Testis (tissue), 3 donors: ENCODE results near the gene NUP98. TPM values are rescaled to one million over a fixed set of nuclear protein-coding genes. Genes with fewer than 3 reads are reported as not detected.

Source experiments
- DNase-seq: peaks from one replicate; pipeline ENCODE4 v3.0.0-alpha.2; 2019
- H3K27ac ChIP-seq, 2 donors: fragments of 200-600 bp; sonication (generic); one replicate each; pipeline ENCODE4 v1.5.1; 2019
- H3K27me3 ChIP-seq: fragments of 200-600 bp; sonication (generic); one replicate; pipeline ENCODE4 v1.5.1; 2019
- H3K36me3 ChIP-seq: fragments of 200-600 bp; sonication (generic); one replicate; pipeline ENCODE4 v1.5.1; 2017; ENCODE audit warnings: low read depth; ENCODE audit errors: missing control alignments
- H3K4me1 ChIP-seq: fragments of 200-600 bp; sonication (generic); one replicate; pipeline ENCODE4 v1.5.1; 2019
- H3K4me3 ChIP-seq, 2 donors: fragments of 200-600 bp; sonication (generic); one replicate each; pipeline ENCODE4 v1.5.1; 2017 to 2019
- H3K9me3 ChIP-seq: fragments of 200-600 bp; sonication (generic); one replicate; pipeline ENCODE4 v1.5.1; 2017
- CTCF ChIP-seq, 3 experiments: fragments of 450-650 bp in 2 of 3; fragments of 200-600 bp in 1 of 3; sonication (generic) in 1 of 3; IDR thresholded peaks; one replicate each; pipeline ENCODE4 v1.5.1; 2016 to 2019; ENCODE audit warnings: antibody characterized with exemption in 3 of 3, mild to moderate bottlenecking in 2 of 3, moderate library complexity in 1 of 3
- POLR2A ChIP-seq: fragments of 450-650 bp; IDR thresholded peaks from one replicate; pipeline ENCODE4 v1.6.1; 2017; ENCODE audit warnings: antibody characterized with exemption, mild to moderate bottlenecking, moderate library complexity
- WGBS, 2 donors: methylation state at CpG; one replicate each; pipeline ENCODE4 v1.1.5; 2018; 5-methylcytosine and 5-hydroxymethylcytosine counted together
- intact Hi-C: fragments of 100-400 bp; cut with DNase I; formaldehyde crosslinking; loops from one replicate; pipeline ENCODE4 v1.15.1; 2023; ENCODE audit warnings: low total_unique reads
- polyA plus RNA-seq: library from polyadenylated mRNA; stranded (reverse); fragments of 350-450 nt; fragmentation: Illumina TruSeq; extraction: RNeasy Lipid Tissue Mini Kit (QIAGEN cat#74804); gene quantifications from one replicate; pipeline ENCODE4 v1.2.3, GENCODE V29; 2014; ENCODE audit warnings: low read depth, low replicate concordance; ENCODE audit not compliant: insufficient read depth
- total RNA-seq, 2 donors: library from RNA; depleted of rRNA; stranded (reverse); fragments of >200 nt; gene quantifications; one replicate each; pipeline ENCODE4 v1.2.3, GENCODE V29; 2016

The NUP98 gene
- total and polyA plus RNA-seq, 3 donors from 2014 or later: 211 to 354 (median 280) TPM

- Histone ChIP-seq H3K4me3 (no peak overlapping the region), H3K27me3 (no peaks in the 10 kb centered on the region), H3K4me1 (no peaks in the 10 kb centered on the region), H3K9me3 (no peaks in the 10 kb centered on the region), H3K36me3 (no peaks in the 10 kb centered on the region), H3K27ac (no peak overlapping the region)
- intact Hi-C loops: no loop called here
- WGBS, 2 donors: 86 to 88% methylated on average over 6 of the region's 6 CpGs
- no peak for DNase-seq
- TF ChIP-seq CTCF (IDR thresholded peaks at IDR 0.05): no peak
These were observed 42.2 kb downstream of the NUP98 start for GRCh38 chr11:3755151-3755550.

GRCh38 chr11:3753110-3753509 is 44.2 kb downstream of the NUP98 start:
- no peaks in the 10 kb centered on the region for H3K9me3 ChIP-seq
- H3K36me3 ChIP-seq: no peaks in the 10 kb centered on the region
- 98 to 100% methylated on average over 2 of the region's 2 CpGs for WGBS, 2 donors
- DNase-seq: no peak
- H3K4me3 ChIP-seq: no peak overlapping the region
- H3K4me1 ChIP-seq: no peaks in the 10 kb centered on the region
- intact Hi-C loops: no loop called here
- H3K27me3 ChIP-seq: no peaks in the 10 kb centered on the region
- TF ChIP-seq POLR2A: no peak
- TF ChIP-seq CTCF (IDR thresholded peaks at IDR 0.05): no peak
- no peak overlapping the region for H3K27ac ChIP-seq

- Histone ChIP-seq H3K36me3 (no peaks in the 10 kb centered on the region), H3K4me3 (no peak overlapping the region), H3K27me3 (no peaks in the 10 kb centered on the region), H3K9me3 (no peaks in the 10 kb centered on the region), H3K27ac (no peak overlapping the region), H3K4me1 (no peaks in the 10 kb centered on the region)
- no peak for TF ChIP-seq POLR2A
- TF ChIP-seq CTCF (IDR thresholded peaks at IDR 0.05): no peak
- intact Hi-C loops: no loop called here
- 60 to 78% methylated on average over 1 of the region's 1 CpG for WGBS, 2 donors
- DNase-seq: no peak
These were observed 49.6 kb downstream of the NUP98 start for GRCh38 chr11:3747704-3748103.

DNA sequence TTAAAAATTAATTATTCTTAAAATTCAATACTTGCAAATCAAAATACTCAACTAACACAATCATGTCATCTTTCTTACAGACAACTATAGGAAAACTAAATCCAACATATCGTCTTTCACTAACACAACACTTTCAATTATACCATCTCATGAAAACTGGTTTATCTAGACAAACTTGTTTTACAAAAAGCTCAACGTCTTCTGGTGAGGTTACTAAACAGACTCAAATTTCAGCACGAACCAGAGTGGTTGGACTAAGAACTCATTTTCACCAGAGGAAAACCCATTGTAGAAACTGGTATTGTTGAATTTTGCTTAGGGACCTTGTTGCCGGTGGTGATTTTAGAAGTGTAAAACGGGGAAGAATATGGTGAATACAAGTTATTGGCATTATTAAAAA is 52.2 kb downstream of the NUP98 start:
- Histone ChIP-seq H3K27ac (no peak overlapping the region), H3K4me1 (no peaks in the 10 kb centered on the region), H3K4me3 (no peak overlapping the region), H3K9me3 (no peaks in the 10 kb centered on the region), H3K27me3 (no peaks in the 10 kb centered on the region), H3K36me3 (no peaks in the 10 kb centered on the region)
- intact Hi-C loops: no loop called here
- WGBS, 2 donors: 91 to 93% methylated on average over 5 of the region's 5 CpGs
- no peak for DNase-seq
- TF ChIP-seq POLR2A: no peak
- TF ChIP-seq CTCF (IDR thresholded peaks at IDR 0.05): no peak

GRCh38 chr11:3738723-3739122 is 58.6 kb downstream of the NUP98 start:
- Histone ChIP-seq H3K36me3 (no peaks in the 10 kb centered on the region), H3K4me1 (no peaks in the 10 kb centered on the region), H3K27ac (no peak overlapping the region), H3K4me3 (no peak overlapping the region), H3K9me3 (no peaks in the 10 kb centered on the region), H3K27me3 (no peaks in the 10 kb centered on the region)
- intact Hi-C loops: no loop called here
- TF ChIP-seq POLR2A (no peak), CTCF (IDR thresholded peaks at IDR 0.05) (no peak)
- WGBS, 2 donors: 98 to 100% methylated on average over 1 of the region's 1 CpG
- no peak for DNase-seq
